ENCODE results near the gene SECISBP2L. TPM values are rescaled to one million over a fixed set of nuclear protein-coding genes. Genes with fewer than 3 reads are reported as not detected.

The SECISBP2L gene
- total RNA-seq, 1 experiment from 2014 or later = 40.5 TPM

DNA sequence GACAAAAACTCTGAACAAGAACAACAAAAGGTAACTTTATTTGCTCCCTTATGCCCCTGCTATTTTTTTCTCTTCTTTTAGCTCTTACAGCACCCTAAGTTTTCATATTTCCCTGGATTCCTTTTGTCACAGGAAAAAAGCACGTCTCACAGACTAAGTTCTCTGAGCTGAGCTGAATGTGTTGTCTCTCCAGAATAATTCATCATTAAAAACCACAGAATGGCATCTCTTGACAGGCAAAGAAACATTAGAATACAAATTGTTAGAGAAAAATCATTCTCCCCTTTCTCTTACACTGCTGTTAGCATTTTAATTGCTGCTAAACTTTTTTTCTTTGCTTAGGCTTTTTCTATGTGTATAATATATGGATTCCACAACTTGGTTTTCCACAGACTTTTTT is 48.7 kb upstream of the SECISBP2L start:
- in situ Hi-C loops (cut with HindIII; ENCODE audit: low pct_unique_long_range_greater_than_20kb, low sequenced_read_pairs) = no loop called here

DNA sequence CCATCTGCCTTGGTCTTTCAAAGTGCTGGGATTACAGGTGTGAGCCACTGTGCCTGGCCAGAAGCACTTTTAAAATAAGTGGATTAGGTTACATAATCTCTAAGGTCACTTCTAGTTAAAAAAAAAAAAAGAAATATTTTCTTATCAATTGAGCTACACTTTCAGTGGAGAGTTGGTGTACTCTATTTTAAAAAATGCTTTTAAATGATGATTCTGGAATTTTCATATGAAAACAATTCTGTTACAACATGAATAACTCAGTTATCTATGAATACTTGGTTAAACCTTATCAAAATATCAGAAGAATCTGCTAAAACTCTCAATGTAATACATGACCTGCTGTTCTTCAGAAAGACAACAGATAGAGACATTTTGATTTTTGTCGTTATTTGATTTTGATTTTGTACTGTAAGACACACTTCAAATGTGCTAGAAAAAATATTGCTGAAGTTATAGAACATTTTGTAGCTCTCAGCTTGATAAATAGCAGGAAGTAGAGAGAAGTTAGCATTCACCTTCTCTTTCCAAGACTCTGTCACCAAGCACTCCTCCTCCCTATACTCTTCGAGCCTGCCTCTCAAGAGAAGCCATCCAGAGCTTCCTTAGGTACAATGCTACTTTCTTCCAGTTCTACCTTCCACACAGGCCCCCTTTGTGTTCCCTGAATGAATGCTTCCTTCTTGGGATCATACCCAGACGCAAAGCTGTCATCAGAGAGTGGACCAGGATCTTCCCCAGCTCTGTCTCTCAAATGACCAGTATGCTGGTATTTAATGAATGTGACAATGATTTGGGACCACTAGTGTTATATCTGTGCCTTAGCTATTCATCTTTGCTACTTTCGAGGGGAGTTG is 47.2 kb upstream of the SECISBP2L start:
- DNase-seq (ENCODE audit: low read depth, low spot score) (no peak), ATAC-seq (no peak)
- Histone ChIP-seq H3K27me3 (ENCODE audit: control insufficient read depth, insufficient read depth, low read length) (no peaks in the 10 kb centered on the region), H3K36me3 (ENCODE audit: control insufficient read depth, insufficient read depth, low read length) (no peaks in the 10 kb centered on the region), H3K4me3 (ENCODE audit: low read depth in 2 of 2, low read length in 2 of 2) (no peak overlapping the region), H3K9me3 (ENCODE audit: control insufficient read depth, insufficient read depth, low read depth, low read length) (no peaks in the 10 kb centered on the region), H3K4me1 (ENCODE audit: control insufficient read depth, insufficient read depth, low read length) (no peaks in the 10 kb centered on the region), H3K27ac (ENCODE audit: low read length) (no peak overlapping the region)
- BruUV-seq (replicated peaks) = no TSS peak
- intact Hi-C loops (cut with micrococcal nuclease; ENCODE audit: unreplicated experiment) = no loop called here
- CTCF ChIA-PET = no interaction called here
- in situ Hi-C loops (cut with HindIII; ENCODE audit: low pct_unique_long_range_greater_than_20kb, low sequenced_read_pairs) = no loop called here
- TF ChIP-seq SIN3A (IDR thresholded peaks at IDR 0.05; ENCODE audit: borderline replicate concordance, insufficient read depth, low read depth, low read length) = no peak
- TF ChIP-seq POLR2AphosphoS5 (IDR thresholded peaks at IDR 0.05; ENCODE audit: low read depth, low read length) = no peak
- TF ChIP-seq, protein P1, sequence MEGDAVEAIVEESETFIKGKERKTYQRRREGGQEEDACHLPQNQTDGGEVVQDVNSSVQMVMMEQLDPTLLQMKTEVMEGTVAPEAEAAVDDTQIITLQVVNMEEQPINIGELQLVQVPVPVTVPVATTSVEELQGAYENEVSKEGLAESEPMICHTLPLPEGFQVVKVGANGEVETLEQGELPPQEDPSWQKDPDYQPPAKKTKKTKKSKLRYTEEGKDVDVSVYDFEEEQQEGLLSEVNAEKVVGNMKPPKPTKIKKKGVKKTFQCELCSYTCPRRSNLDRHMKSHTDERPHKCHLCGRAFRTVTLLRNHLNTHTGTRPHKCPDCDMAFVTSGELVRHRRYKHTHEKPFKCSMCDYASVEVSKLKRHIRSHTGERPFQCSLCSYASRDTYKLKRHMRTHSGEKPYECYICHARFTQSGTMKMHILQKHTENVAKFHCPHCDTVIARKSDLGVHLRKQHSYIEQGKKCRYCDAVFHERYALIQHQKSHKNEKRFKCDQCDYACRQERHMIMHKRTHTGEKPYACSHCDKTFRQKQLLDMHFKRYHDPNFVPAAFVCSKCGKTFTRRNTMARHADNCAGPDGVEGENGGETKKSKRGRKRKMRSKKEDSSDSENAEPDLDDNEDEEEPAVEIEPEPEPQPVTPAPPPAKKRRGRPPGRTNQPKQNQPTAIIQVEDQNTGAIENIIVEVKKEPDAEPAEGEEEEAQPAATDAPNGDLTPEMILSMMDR (IDR thresholded peaks at IDR 0.05) = no peak
- no peak for TF ChIP-seq TCF7L2 (IDR thresholded peaks at IDR 0.05; ENCODE audit: low read depth, low read length)
- TF ChIP-seq, protein P2, sequence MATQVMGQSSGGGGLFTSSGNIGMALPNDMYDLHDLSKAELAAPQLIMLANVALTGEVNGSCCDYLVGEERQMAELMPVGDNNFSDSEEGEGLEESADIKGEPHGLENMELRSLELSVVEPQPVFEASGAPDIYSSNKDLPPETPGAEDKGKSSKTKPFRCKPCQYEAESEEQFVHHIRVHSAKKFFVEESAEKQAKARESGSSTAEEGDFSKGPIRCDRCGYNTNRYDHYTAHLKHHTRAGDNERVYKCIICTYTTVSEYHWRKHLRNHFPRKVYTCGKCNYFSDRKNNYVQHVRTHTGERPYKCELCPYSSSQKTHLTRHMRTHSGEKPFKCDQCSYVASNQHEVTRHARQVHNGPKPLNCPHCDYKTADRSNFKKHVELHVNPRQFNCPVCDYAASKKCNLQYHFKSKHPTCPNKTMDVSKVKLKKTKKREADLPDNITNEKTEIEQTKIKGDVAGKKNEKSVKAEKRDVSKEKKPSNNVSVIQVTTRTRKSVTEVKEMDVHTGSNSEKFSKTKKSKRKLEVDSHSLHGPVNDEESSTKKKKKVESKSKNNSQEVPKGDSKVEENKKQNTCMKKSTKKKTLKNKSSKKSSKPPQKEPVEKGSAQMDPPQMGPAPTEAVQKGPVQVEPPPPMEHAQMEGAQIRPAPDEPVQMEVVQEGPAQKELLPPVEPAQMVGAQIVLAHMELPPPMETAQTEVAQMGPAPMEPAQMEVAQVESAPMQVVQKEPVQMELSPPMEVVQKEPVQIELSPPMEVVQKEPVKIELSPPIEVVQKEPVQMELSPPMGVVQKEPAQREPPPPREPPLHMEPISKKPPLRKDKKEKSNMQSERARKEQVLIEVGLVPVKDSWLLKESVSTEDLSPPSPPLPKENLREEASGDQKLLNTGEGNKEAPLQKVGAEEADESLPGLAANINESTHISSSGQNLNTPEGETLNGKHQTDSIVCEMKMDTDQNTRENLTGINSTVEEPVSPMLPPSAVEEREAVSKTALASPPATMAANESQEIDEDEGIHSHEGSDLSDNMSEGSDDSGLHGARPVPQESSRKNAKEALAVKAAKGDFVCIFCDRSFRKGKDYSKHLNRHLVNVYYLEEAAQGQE (IDR thresholded peaks at IDR 0.05; ENCODE audit: insufficient read depth in 1 of 2, low read depth in 2 of 2, low read length in 1 of 2) = no peak
- POLR2A ChIA-PET = interaction anchor here (0.7 kb wide), 1 partner anchor 809 kb away, joined by 7 read pairs; no protein-coding TSS in a partner anchor

More for the DNA sequence above, 48.7 kb upstream of the SECISBP2L start:
- BruUV-seq (replicated peaks) = no TSS peak
- DNase-seq (ENCODE audit: low read depth, low spot score) (no peak), ATAC-seq (no peak)
- H3K36me3 ChIP-seq (ENCODE audit: control insufficient read depth, insufficient read depth, low read length) = no peaks in the 10 kb centered on the region
- H3K9me3 ChIP-seq (ENCODE audit: control insufficient read depth, insufficient read depth, low read depth, low read length) = no peaks in the 10 kb centered on the region
- no peaks in the 10 kb centered on the region for H3K4me1 ChIP-seq (ENCODE audit: control insufficient read depth, insufficient read depth, low read length)
- CTCF ChIA-PET = no interaction called here
- no peaks in the 10 kb centered on the region for H3K27me3 ChIP-seq (ENCODE audit: control insufficient read depth, insufficient read depth, low read length)
- intact Hi-C loops (cut with micrococcal nuclease; ENCODE audit: unreplicated experiment) = no loop called here
- no peak overlapping the region for H3K27ac ChIP-seq (ENCODE audit: low read length)
- POLR2A ChIA-PET = no interaction called here
- TF ChIP-seq SIN3A (IDR thresholded peaks at IDR 0.05; ENCODE audit: borderline replicate concordance, insufficient read depth, low read depth, low read length) (no peak), TCF7L2 (IDR thresholded peaks at IDR 0.05; ENCODE audit: low read depth, low read length) (no peak), POLR2AphosphoS5 (IDR thresholded peaks at IDR 0.05; ENCODE audit: low read depth, low read length) (no peak)
- TF ChIP-seq, protein P2 (IDR thresholded peaks at IDR 0.05; ENCODE audit: insufficient read depth in 1 of 2, low read depth in 2 of 2, low read length in 1 of 2) = no peak
- TF ChIP-seq, protein P1 (IDR thresholded peaks at IDR 0.05) = no peak
- H3K4me3 ChIP-seq (ENCODE audit: low read depth in 2 of 2, low read length in 2 of 2) = no peak overlapping the region
